Lung (tissue), 12 donors: Measurements from ENCODE around the gene TMEM237. TPM values are rescaled to one million over a fixed set of nuclear protein-coding genes. Genes with fewer than 3 reads are reported as not detected.

Experiments
- ATAC-seq: fragments of 200-7000 bp; cut with Tn5 transposase; one replicate; pipeline ENCODE4 v1.9.1; 2020; ENCODE audit warnings: moderate number of reproducible peaks; ENCODE audit not compliant: insufficient read depth, low FRiP score
- DNase-seq, 3 donors: peaks; one replicate each; pipeline ENCODE4 v3.0.0-alpha.2; 2013 to 2017
- H3K27ac ChIP-seq, 2 donors: one replicate each; pipeline ENCODE4 v1.5.1; 2013; ENCODE audit warnings: mild to moderate bottlenecking in 2 of 2, moderate library complexity in 2 of 2, control low read depth in 1 of 2, inconsistent platforms in 1 of 2, low read depth in 1 of 2, low read length in 1 of 2
- H3K27me3 ChIP-seq, 3 donors: one replicate each; pipeline ENCODE4 v1.5.1; 2013; ENCODE audit warnings: low read length in 2 of 3; ENCODE audit not compliant: control insufficient read depth in 3 of 3, insufficient read depth in 3 of 3
- H3K36me3 ChIP-seq, 4 donors: one replicate each; pipeline ENCODE4 v1.5.1; 2013; ENCODE audit warnings: low read length in 4 of 4, mild to moderate bottlenecking in 1 of 4, moderate library complexity in 1 of 4; ENCODE audit not compliant: control insufficient read depth in 4 of 4, insufficient read depth in 4 of 4
- H3K4me1 ChIP-seq, 5 donors: one replicate each; pipeline ENCODE4 v1.5.1; 2013; ENCODE audit warnings: low read length in 5 of 5, mild to moderate bottlenecking in 2 of 5, moderate library complexity in 1 of 5; ENCODE audit not compliant: control insufficient read depth in 5 of 5, insufficient read depth in 5 of 5
- H3K4me3 ChIP-seq: one replicate; pipeline ENCODE4 v1.5.1; 2013; ENCODE audit warnings: mild to moderate bottlenecking, control low read depth, moderate library complexity
- H3K9ac ChIP-seq, 2 donors: one replicate each; pipeline ENCODE4 v1.5.1; 2013; ENCODE audit warnings: low read length in 2 of 2, control low read depth in 1 of 2; ENCODE audit not compliant: insufficient read depth in 1 of 2
- H3K9me3 ChIP-seq, 4 donors: one replicate each; pipeline ENCODE4 v1.5.1; 2013; ENCODE audit warnings: low read length in 3 of 4, mild to moderate bottlenecking in 1 of 4, moderate library complexity in 1 of 4; ENCODE audit not compliant: control insufficient read depth in 4 of 4, insufficient read depth in 3 of 4
- WGBS, 2 donors: extraction: QIAGEN DNeasy Blood & Tissue Kit; methylation state at CpG; one replicate each; pipeline ENCODE4 v1.1.7; 2013; 5-methylcytosine and 5-hydroxymethylcytosine counted together
- polyA plus RNA-seq, 2 donors: library from polyadenylated mRNA; stranded (reverse); fragments of 200-250 nt; gene quantifications; one replicate each; pipeline ENCODE4 v1.2.1, GENCODE V29; 2013
- total RNA-seq, 2 donors: library from RNA; depleted of rRNA in 1 of 2; stranded (reverse); fragments of >200 nt in 1 of 2; gene quantifications; one replicate each; pipeline ENCODE4 v1.2.1, GENCODE V29; 2014 to 2021
- TF ChIP-seq, protein P1 (sequence below): IDR thresholded peaks from 2 replicates; pipeline ENCODE4 v1.5.1; 2012; ENCODE audit warnings: mild to moderate bottlenecking; ENCODE audit errors: control extremely low read depth, extremely low read depth
- donor health status: control.
- donor health status: control.
- donor health status: Bipolar disorder and iron deficiency.
- donor health status: healthy.
- donor health status: DM: yes; HTN: yes; CAD: no.

Gene TMEM237
- total and polyA plus RNA-seq, 4 donors: 7.0 to 27.5 (median 11.6) TPM

DNA sequence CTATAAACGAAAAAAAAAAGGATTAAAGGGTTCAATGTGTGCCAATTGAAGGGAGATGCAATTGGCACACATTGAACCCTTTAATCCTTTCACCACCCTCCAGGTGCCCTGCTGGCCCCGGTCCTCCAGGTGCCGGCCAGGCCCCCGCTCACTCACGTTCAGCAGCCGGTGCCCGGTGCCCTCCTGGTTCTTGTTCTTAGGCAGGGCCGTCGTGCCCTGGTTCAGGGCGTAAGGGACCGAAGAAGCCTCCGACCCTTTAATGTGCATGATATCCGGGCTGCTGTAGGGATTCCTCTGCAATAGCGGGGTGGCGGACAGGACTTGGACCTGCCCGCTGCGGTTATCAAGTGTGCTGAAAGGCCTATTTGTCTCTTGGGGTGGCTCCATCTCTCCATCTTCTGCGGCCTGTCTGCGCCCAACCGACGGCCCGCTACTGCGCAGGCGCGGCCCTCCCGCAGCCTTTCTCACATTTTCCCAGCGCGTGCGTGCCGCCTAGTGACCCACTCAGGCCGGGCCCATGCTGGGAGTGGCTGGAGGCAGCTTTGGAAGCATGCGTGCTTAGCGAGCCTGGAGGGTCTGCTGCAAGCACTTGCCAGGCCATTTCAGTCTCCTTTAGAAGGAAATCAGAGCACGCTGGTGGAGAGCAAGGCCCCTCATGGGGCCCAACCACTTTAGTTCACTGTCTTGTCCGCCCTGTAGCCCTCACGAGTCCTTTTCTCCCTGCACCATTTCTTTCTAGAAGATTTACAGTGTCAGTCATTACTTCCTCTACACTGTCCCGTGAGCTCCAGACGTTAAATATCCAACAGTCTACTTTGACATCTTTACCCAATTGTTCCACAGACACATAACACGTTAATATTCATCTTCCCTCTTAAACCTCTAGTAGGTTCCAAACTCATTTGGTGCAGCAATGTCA, 24.3 kb downstream of the TMEM237 start:
- ATAC-seq: peak; percentile 72
- Histone ChIP-seq H3K36me3 (peaks cover 0 to 2% (median 0%) of the 10 kb centered on the region in 4 donors), H3K9me3 (no peaks in the 10 kb centered on the region), H3K27me3 (no peaks in the 10 kb centered on the region), H3K4me1 (peaks cover 0 to 6% (median 2%) of the 10 kb centered on the region in 5 donors), H3K27ac (no peak overlapping the region), H3K9ac (peak overlapping the region in 1 of 2 donors; percentile 7), H3K4me3 (no peak overlapping the region)
- WGBS, 2 donors: 44 to 50% methylated on average over 39 of the region's 39 CpGs
- peak; percentile 92 to 93 (median 92) for DNase-seq
- TF ChIP-seq, protein P1, sequence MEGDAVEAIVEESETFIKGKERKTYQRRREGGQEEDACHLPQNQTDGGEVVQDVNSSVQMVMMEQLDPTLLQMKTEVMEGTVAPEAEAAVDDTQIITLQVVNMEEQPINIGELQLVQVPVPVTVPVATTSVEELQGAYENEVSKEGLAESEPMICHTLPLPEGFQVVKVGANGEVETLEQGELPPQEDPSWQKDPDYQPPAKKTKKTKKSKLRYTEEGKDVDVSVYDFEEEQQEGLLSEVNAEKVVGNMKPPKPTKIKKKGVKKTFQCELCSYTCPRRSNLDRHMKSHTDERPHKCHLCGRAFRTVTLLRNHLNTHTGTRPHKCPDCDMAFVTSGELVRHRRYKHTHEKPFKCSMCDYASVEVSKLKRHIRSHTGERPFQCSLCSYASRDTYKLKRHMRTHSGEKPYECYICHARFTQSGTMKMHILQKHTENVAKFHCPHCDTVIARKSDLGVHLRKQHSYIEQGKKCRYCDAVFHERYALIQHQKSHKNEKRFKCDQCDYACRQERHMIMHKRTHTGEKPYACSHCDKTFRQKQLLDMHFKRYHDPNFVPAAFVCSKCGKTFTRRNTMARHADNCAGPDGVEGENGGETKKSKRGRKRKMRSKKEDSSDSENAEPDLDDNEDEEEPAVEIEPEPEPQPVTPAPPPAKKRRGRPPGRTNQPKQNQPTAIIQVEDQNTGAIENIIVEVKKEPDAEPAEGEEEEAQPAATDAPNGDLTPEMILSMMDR: peak; percentile 17

DNA sequence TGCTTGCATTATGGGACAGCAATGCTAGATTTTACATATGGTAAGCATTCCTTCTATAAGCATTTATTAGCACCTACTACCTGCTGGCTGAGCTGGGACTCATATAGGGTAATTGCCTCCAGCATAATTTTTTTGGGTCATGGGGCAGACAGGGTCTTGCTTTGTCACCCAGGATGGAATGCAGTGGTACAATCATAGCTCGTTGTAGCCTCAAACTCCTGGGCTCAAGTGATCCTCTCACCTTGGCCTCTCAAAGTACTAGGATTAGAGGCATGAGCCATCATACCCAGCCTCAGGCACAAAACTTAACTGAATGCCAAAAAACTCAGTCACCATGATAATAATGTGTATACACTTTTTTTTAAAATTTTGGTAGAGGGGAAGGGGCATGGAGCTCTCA, 35.3 kb downstream of the TMEM237 start:
- WGBS, 2 donors: 68 to 81% methylated on average over 1 of the region's 1 CpG
- no peak for ATAC-seq
- H3K27ac ChIP-seq: no peak overlapping the region
- no peak overlapping the region for H3K9ac ChIP-seq
- H3K4me3 ChIP-seq: no peak overlapping the region
- H3K9me3 ChIP-seq: peaks cover 0 to 4% (median 0%) of the 10 kb centered on the region in 4 donors
- H3K4me1 ChIP-seq: no peaks in the 10 kb centered on the region
- TF ChIP-seq, protein P1: no peak
- no peaks in the 10 kb centered on the region for H3K27me3 ChIP-seq
- no peaks in the 10 kb centered on the region for H3K36me3 ChIP-seq
- DNase-seq: no peak

DNA sequence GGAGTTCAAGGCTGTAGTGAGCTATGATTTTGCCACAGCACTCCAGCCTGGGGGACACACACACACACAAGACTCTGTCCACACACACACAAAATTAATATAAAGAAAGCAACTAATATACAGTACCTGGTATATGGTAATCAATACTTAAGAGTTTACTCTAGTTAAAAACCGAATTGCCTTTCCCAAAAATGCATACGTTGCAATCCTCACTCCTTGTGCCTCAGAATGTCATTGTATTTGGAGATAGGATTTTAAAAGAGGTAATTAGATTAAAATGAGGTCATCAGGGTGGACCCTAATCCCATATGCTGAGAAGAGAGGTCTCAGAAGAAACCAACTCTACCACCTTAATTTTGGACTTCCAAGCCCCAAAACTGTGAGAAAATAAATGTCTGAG, 35.7 kb downstream of the TMEM237 start:
- Histone ChIP-seq H3K27ac (no peak overlapping the region), H3K36me3 (no peaks in the 10 kb centered on the region), H3K9ac (no peak overlapping the region), H3K27me3 (no peaks in the 10 kb centered on the region), H3K4me1 (no peaks in the 10 kb centered on the region), H3K9me3 (peaks cover 0 to 4% (median 0%) of the 10 kb centered on the region in 4 donors), H3K4me3 (no peak overlapping the region)
- no peak for ATAC-seq
- 82 to 83% methylated on average over 2 of the region's 2 CpGs for WGBS, 2 donors
- TF ChIP-seq, protein P1: no peak
- DNase-seq: no peak
